SK-N-MC (cell line): ENCODE data around the gene CXCL8.

ENCODE experiments used
- EZH2 ChIP-seq: fragments of 200-600 bp; sonication (generic); IDR thresholded peaks from one replicate; pipeline ENCODE4 v1.6.1; 2017; ENCODE audit warnings: antibody characterized with exemption
- POLR2AphosphoS5 ChIP-seq: IDR thresholded peaks from 2 replicates; pipeline ENCODE4 v1.6.1; 2012; ENCODE audit warnings: mild to moderate bottlenecking, low read depth, low read length, borderline replicate concordance

- TF ChIP-seq EZH2: no peak
- no peak for TF ChIP-seq POLR2AphosphoS5
Observed at GRCh38 chr4:73780243-73780642, 39.9 kb downstream of the CXCL8 start.
